SKM-1 (cell line): ENCODE data around the gene NAA80.

Experiments used
- DNase-seq: peaks from one replicate; lab custom pipeline; 2025; ENCODE audit not compliant: unreplicated experiment; lab: John Stamatoyannopoulos, UW

NAA80 gene

GRCh38 chr3:50330330-50330729, 31.1 kb upstream of the NAA80 start:
- DNase-seq: no peak

- peak; percentile 92 for DNase-seq
Observed at GRCh38 chr3:50327943-50328691, 28.9 kb upstream of the NAA80 start, which contains the start of gene TUSC2. Gene TUSC2 (minus strand): TSS chr3:50328223. CDS start chr3:50328099, 124 bp downstream.

GRCh38 chr3:50327129-50327528, 27.9 kb upstream of the NAA80 start:
- DNase-seq: no peak

GRCh38 chr3:50326182-50326541, 27.0 kb upstream of the NAA80 start:
- no peak for DNase-seq

- no peak for DNase-seq
Observed at GRCh38 chr3:50325497-50326181, 26.4 kb upstream of the NAA80 start.

GRCh38 chr3:50325113-50325480, 25.9 kb upstream of the NAA80 start:
- no peak for DNase-seq

GRCh38 chr3:50324351-50325112, 25.3 kb upstream of the NAA80 start:
- no peak for DNase-seq

GRCh38 chr3:50323614-50324199, 24.5 kb upstream of the NAA80 start:
- no peak for DNase-seq

- DNase-seq: no peak
Observed at GRCh38 chr3:50323092-50323600, 23.9 kb upstream of the NAA80 start.

GRCh38 chr3:50322386-50323091, 23.3 kb upstream of the NAA80 start, which contains the start of gene HYAL2:
Gene HYAL2 (minus strand): TSS chr3:50322745. CDS start chr3:50320489, 2,256 bp downstream.
- DNase-seq: no peak

GRCh38 chr3:50322115-50322385, 22.8 kb upstream of the NAA80 start:
- DNase-seq: no peak

GRCh38 chr3:50321336-50322114, 22.3 kb upstream of the NAA80 start:
- peak; percentile 73 for DNase-seq

GRCh38 chr3:50320853-50321335, 21.7 kb upstream of the NAA80 start:
- no peak for DNase-seq

GRCh38 chr3:50319894-50320625, 20.9 kb upstream of the NAA80 start:
- no peak for DNase-seq

- DNase-seq: no peak
Observed at GRCh38 chr3:50319181-50319893, 20.1 kb upstream of the NAA80 start.

GRCh38 chr3:50318615-50319014, 19.4 kb upstream of the NAA80 start:
- DNase-seq: no peak

- DNase-seq: no peak
Observed at GRCh38 chr3:50318163-50318562, 19.0 kb upstream of the NAA80 start.

GRCh38 chr3:50317300-50317699, 18.1 kb upstream of the NAA80 start:
- no peak for DNase-seq
